HCEC 1CT (cell line): Measurements from ENCODE around the gene UBE2S.
A peak's percentile ranks its signal among the peaks of the same experiment; 100 is the strongest.

Source experiments
- DNase-seq: peaks from one replicate; pipeline ENCODE4 v3.0.0-alpha.2; 2017

Gene UBE2S

DNA sequence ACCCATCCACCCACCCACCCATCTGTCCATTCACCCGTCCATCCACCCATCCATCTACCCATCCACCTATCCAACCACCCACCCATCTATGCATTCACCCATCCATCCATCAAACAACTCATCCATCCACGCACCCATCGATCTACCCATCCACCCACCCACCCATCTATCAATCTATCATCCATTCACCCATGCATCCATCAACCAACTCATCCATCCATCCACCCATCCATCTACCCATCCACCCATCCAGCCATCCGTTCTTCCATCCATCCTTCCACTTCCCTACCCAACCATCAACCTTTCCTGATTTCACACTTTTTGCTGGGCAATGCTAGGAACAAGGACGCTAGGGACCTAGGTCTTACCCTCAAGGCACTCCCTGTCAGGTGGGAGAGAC is 25.6 kb downstream of the UBE2S start:
- no peak for DNase-seq

DNA sequence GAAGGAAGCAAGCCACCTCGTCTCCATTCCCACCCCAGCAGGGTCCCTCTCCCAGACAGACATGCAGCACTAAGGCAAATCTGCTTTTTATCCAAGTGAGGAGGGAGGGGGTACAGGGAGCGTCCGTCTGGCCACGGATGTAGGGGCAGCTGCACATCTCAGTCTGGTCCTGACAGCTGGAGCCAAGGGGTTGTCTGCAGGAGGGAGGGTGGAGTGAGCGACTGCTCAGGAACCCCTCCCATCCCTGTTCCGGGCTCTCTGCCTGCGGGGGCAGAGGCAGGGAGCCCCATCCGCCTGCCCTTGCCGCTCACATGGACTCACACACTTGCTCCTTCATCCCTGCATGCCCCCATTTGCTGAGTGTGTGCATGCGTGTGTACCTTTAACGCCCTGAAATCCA is 28.4 kb downstream of the UBE2S start:
- DNase-seq: no peak

DNA sequence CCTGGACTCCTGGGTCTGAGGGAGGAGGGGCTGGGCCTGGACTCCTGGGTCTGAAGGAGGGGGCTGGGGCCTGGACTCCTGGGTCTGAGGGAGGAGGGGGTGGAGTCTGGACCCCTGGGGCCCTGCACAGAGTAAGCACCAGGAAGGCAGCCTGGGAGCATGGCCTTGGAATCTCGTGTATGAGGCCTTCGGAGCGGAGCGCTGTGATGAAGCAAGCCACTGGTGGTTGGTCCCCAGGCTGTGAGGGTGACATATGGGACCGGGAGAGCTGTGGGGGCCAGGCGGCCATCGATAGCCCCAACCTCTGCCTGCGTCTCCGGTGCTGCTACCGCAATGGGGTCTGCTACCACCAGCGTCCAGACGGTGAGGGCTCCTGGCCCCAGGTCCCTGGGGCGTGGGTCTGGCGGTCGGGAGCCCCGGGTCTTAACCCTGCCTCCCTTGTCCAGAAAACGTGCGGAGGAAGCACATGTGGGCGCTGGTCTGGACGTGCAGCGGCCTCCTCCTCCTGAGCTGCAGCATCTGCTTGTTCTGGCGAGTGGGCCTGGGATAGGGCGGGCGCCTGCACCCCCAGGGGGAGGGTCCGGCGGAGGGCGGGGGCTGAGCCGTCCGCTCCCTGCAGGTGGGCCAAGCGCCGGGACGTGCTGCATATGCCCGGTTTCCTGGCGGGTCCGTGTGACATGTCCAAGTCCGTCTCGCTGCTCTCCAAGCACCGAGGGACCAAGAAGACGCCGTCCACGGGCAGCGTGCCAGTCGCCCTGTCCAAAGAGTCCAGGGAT is 30.0 kb downstream of the UBE2S start:
- DNase-seq: no peak

DNA sequence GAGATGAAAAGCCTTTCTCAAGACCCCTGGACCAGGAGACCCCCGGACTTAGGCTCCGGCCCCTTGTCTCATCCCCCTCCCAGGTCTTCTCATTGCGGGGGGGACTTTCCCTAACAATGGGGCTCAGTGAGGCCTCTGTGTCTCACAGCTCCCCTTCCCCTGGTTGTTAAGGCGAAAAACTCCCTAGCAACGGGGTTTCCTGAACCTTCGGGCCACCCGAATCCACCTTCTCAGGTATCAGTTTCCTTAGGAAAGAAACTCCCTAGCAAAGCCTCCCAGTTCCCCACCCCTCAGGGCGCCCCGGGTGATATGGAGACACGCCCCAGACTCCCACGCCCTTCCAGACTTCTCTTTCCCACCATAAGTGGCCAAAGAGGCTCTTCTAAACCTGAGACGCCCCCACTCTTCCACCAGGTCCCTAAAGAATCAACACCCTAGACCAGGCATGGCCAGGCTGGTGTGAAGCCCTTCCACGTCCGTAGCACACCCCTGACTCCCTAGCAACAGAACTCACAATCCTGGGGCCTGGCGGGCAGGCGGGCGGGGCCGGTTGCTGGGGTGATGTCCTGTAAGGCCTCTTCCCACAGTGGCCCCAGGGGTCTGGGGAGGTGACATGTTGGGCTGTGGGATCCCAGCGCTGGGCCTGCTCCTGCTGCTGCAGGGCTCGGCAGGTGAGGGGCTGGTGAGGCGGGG is 31.2 kb downstream of the UBE2S start, which contains the start of gene TMEM190:
TMEM190 (plus strand) TSS at position 586 of the 693 bp plus-strand sequence; CDS start at position 614, 28 bp downstream.
- DNase-seq: no peak

DNA sequence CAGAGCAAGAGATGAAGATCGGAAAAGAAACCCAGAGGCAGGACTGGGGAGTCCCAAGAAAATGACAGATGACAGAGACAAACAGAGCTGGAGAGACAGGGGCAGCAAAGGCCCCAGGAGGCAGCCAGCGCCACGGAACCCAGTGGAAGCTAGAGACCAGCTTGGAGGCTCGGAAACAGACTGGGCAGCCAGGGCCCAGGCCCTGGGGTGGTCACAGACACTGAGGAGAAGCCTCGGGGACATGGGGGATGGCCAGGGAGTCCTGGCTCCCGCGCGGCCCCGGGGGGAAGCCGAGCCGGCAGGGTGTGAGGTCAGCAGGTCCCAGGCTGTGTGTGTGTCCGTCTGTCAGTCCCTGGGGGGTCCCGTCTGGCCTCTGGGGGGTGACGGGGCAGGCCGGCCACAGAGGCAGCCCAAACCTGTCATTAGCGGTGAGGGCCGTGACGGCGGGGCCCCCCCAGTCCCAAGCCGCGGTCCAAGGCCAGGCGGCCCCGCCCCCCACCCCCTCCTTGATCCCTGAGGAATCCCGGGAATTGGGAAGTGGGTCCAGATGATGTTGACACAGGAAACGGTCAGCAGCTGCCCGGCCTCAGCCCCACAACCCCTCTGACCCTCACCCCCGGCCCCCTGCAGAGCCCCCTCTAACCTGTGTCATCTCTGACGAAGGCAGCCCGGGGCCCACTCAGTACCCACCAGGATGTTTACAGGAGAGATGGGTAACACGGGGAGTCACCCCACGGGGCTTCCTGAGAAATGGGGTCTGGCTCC is 33.4 kb downstream of the UBE2S start:
- DNase-seq: peak; percentile 45

DNA sequence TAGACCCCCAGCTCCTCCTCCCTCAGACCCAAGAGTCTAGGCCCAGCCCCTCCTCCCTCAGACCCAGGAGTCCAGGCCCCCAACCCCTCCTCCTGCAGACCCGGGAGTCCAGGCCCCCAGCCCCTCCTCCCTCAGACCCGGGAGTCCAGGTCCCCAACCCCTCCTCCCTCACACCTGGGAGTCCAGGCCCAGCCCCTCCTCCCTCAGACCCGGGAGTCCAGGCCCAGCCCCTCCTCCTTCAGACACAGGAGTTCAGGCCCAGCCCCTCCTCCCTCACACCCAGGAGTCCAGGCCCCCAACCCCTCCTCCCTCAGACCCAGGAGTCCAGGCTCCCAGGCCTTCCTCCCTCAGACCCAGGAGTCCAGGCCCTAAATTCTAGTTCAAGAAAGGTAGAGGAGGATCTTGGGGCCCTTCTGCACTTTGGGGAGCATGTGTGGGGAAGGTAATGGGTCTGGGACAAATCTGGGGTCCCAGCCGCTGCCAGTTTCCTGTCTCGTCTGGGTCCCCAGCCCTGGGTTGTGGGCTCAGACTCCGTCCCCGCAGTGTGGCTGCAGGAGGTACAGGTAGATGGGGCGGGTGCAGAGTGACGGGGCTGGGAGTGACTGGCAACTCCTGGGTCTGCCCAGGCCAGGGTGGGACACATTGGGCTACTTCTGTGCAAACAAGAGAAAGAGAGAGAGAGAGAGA is 34.1 kb downstream of the UBE2S start:
- DNase-seq: no peak

DNA sequence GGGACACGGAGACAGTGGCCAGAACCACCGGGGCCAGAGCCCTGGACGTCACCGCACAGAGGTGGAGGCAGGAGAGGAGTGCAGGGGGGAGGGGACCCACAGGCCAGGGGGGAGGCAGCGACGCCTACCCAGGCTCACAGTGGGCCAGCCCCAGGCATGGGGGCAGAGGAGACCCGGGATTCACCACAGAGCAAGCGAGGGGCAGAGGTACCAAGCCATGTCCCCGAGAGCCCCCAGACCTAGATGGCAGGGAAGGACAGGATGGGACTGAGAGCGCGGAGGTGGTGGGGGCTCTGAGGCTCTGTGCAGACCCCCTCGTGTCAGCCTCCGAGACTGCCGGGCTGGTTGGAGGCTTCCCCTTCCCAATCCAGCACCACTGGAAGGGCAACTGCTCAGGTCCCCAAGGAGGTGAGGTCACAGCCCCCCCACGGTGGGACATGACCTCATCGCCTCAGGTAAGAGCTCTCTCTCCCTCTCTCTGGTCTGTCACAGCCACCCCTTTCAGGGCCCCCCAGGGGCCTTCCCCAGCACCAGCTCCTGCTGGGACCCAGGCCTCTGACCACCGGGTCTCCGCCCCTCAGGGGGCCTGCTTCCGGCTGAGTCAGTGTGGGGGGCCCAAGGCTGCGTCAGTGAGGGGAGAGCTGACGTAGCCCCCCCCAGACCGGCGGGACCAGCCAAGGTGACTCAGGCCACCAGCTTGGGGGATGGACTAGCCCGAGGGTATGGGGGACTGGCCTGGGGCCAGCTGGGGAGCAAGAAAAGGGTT is 35.1 kb downstream of the UBE2S start:
- no peak for DNase-seq

DNA sequence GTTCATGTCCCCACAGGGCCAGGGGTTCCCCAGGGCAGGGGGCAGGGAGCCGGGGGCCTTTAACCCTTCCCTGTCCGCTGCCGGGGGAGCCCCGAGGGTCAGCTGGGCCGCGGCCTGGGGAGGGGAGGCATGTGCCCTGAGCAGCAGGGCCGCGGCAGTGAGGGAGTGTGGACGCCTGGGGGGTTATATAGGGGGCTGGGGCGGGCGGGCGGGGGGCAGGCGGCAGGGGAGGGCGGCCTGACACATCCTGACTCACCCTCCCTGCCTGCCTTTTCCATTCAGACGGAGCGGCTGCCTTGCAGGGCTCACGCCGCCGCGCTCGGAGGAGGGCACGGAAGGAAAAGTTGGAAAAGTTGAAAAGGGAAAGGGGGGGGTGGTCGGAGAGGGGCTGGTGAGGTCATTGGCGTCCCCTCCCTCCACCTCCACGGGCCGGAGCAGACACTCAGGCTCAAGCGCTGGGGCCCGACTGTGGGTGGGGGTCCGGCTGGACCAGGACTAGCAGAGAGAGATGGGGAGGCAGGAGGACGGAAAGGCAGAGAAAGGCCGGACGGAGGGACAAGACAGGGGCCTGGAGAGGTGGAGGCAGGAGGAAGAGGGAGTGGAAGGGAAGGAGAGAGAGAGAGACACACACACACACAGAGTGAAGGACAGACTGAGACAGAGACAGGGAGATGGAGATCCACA is 37.1 kb downstream of the UBE2S start, which contains the start of gene IL11:
IL11 (minus strand) TSS at position 159 of the 684 bp plus-strand sequence; CDS start at position 6, 153 bp downstream.
- DNase-seq: peak; percentile 61

DNA sequence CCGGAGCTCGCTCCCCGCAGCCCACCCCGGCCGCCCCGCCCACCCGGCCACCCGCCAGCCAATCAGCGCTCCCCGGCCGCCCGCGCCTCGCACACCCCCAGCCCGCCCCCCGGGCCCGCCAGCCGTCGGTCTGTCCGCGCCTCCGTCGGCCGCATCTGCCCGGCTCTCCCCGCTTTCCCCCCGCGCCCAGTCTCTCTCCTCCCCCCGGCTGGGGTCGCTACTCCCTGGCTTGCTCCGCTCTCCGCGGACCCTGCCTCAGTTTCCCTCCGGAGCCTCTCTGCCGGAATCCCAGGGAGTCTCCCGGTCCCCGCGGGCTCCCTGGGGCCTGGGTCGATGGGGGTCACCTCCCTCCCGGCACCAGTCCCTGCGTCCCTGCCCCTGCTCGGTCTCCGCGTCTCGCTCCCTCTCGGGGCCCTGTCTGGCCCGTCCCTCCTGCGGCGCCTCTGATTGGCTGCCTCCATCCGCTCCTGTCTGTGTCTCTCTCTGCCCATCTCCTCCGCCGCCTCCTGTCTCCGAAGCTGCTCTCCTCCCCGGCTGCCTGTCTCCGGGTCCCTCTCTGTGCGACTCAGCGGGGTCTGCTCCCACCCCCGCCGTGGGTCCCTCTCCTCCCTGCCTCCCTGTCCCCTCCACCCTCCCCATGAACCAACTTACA is 37.8 kb downstream of the UBE2S start:
- DNase-seq: peak; percentile 76

DNA sequence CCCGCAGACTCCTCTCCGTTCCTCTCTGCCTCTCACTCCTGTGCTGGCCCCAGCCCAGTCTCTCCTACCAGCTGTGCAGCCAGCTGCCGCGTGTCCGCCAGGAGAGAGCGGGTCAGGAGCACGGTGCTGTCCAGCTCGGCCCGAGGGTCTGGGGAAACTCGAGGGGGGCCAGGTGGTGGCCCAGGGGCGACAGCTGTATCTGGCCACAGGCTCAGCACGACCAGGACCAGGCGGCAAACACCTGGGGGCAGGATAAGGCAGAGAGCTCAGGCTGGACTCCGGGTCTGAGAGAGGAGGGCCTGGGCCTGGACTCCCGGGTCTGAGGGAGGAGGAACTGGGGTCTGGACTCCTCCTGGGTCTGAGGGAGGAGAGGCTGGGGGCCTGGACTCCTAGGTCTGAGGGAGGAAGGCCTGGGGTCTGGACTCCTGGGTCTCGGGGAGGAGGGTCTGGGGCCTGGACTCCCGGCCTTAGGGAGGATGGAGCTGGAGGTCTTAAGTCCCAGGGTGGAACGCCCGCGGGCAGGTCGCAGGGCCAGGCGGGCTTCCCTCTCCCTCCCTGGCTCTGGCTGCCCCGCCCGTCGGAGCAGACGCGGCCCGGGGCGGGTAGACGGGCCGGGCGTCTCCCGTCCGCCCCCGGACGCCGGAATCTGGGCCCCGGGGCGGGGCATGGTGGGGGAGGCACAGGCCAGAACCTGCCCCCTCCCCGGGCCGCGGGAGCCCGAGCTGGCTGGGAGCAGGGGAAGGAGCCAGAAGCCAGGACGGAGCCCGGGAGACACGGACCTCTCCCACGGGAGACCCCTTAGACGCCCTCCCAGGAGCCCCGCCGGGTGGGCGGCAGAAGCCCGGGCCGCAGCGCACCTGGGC is 38.7 kb downstream of the UBE2S start:
- peak; percentile 23 for DNase-seq

DNA sequence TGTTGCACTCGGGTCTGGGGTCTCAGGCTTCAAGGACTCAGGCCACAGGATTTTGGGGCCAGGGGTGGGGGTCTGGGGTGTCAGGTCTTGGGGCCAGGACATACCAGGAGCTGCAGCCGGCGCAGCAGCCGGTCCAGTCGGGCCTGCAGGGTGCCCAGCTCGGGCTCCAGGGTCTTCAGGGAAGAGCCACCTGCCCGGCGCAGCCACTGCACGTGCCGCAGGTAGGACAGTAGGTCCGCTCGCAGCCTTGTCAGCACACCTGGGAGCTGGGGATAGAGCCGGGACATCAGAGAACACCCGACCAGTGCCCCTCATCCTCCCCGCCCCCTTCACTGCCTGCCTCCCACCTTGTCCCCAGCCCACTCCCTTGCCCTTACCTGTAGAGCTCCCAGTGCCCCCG is 39.5 kb downstream of the UBE2S start:
- no peak for DNase-seq

DNA sequence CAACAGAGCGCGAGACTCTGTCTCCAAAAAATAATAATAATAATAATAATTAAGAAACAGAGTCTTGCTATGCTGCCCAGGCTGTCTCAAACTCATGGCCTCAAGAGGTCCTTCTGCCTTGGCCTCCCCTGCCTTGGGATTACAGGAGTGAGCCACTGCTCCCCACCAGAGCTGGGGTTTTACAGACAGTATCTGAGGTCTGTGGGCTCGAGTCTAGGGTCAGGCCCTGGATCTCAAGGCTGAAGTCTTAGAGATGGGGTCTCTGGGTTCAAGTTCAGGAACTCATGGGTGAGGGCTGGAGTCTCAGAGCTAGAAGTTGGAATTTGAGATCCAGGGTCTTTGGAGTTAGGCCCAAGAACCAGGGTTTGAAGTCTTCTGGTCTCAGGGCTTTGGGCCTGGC is 40.8 kb downstream of the UBE2S start:
- no peak for DNase-seq

DNA sequence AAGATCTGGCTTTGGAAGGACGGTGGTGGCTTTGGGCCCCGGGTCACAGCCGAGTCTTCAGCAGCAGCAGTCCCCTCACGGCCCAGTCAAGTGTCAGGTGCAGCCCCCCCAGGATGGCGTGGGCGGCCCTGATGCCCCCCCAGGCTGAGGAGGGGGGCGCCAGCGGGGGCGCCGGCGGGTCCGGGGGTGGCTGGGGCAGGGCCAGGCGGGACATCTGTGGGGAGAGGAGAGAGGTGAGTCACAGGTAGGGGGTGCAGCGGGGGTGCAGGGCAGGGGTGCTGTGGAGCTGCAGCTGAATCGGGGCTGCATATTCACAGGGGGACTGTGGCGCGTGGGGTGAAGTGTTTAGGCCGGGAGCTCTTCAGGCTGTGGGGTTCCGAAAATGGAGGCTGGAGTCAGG is 41.6 kb downstream of the UBE2S start:
- DNase-seq: no peak

DNA sequence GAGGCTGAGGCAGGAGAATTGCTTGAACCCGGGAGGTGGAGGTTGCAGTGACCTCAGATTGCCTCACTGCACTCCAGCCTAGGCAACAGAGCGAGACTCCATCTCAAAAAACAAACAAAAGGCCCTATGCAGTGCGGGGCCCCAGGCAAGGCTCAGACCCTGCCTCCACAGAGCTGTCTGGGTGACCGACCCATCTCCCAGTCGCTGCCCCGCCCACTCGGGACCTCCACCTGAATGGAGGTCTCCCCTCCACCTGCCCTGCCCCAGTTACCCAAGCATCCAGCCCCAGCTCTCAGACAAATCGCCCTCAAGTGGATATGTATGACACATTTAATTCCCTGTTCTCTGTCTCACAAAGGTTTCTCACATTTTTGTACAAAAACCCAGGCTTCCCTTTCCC is 42.3 kb downstream of the UBE2S start:
- DNase-seq: no peak

DNA sequence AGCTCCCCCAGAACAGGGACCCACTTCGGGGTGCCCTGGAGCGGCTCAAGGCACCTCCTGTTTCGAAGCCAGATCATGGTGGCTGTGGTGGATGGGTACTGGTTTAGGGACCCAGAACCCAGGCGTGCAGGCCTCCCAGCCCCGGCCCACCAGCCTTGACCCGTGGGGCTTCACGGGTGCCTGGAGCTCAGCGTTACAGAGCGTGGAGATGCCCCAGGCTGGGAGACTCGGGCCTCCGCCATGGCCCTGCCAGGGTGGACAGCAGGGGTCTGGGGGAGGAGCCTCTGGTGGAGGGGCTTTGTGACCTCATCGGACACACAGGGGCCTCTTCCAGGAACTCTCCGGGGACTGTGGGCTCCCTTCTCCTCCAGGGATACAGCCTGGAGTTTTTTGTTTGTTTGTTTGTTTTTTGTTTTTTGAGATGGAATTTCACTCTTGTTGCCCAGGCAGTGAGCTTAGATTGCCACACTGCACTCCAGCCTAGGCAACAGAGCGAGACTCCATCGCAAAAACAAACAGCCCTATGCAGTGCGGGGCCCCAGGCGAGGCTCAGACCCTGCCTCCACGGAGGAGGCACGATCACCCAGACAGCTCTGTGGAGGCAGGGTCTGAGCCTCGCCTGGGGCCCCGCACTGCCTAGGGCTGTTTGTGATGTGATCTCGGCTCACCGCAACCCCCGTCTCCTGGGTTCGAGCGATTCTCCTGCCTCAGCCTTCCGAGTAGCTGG is 44.4 kb downstream of the UBE2S start, which contains the start of gene GARIN5B:
GARIN5B (minus strand) TSS at position 271 of the 727 bp plus-strand sequence; CDS start at position 77, 194 bp downstream.
- DNase-seq: no peak

DNA sequence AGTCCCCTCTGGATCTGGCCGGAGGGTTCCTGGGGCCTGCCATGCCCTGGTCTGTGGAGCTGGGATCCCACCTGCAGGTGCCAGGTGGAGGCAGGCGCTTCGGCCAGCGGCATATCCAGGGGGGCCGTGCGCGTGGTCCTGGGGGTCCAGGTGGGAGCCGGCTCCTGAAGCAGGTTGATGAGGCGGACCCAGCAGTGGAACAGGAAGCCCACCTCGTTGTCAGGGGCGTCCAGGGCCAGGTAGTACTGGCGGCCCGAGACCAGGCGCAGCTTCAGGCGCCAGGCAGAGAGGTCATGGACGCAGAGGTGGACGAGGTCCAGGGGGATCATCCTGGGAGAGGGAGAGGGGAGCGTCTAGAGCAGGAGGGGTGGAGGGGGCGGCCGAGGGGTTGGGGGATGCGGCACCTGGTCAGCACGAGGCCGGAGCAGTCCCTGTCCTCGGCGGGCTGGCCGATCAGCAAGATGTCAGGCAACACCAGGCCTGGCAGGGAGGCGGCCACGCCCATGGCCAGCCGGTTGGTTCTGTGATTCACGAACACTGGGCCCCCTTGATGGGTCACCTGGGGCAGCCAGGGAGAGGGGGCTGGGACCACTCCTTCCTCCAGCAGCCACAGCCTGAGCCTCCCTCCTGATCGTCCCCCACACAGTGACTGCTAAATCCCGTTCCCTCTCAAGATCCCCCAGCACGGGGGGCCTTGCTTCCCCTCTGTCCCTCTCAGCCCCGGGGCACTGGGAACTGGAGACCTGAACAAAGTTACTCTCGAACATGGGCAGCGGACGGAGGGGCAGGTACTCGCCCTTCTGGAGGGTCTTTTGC is 45.2 kb downstream of the UBE2S start:
- DNase-seq: no peak

DNA sequence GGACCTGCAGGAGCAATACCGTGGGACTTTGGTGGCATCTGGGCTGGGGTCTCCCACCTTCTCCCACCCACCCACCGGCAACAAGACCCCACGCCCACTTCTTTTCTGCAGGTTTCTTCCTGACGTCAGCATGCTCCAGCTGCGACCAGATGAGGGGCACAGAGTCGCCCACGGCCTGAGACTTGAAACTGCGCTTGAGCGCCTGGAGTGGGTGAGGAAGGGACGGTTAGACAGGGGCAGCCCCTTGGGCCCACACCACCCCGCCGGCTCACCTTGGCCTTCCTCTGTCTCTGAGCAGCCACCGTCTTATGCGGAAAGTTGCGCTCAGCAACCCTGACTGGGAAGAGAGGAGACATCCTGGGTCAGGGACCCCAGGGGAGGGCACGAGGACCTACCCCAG is 46.7 kb downstream of the UBE2S start:
- DNase-seq: no peak
